Measurements from ENCODE around the gene EHD4. TPM values are rescaled to one million over a fixed set of nuclear protein-coding genes. Genes with fewer than 3 reads are reported as not detected.

The EHD4 gene
- polyA plus RNA-seq, 2 of the 4 experiments (the other 2 are of a cell fraction): 8.2 to 9.0 TPM

- WGBS (ENCODE audit: missing lambda C conversion rate): 70% methylated on average over 9 of the region's 10 CpGs
- Histone ChIP-seq H3K4me1 (peaks cover 40% of the 10 kb centered on the region), H3K9me3 (no peaks in the 10 kb centered on the region), H3K27ac (peak overlapping the region in 1 of 2 experiments; percentile 45; a peak in 1 of 6 replicates), H3K4me2 (peak overlapping the region; percentile 25; the same call in 1 of the 3 replicates), H3K4me3 (no peak overlapping the region)
- ChIA-PET CTCF (interaction anchor here (1.1 kb wide), 2 partner anchors 13 to 113 kb away, joined by 4 read pairs; no protein-coding TSS in a partner anchor), POLR2A (no interaction called here)
- peak; percentile 60 to 66; a peak in 4 of 6 replicates for ATAC-seq
- DNase-seq (ENCODE audit: low read depth in 1 of 2, low spot score in 1 of 2): peak; percentile 24 to 31
- no peak for FAIRE-seq
- TF ChIP-seq USF2 (IDR thresholded peaks at IDR 0.05): peak; percentile 31; the same call in 1 of the 2 replicates
- no peak for TF ChIP-seq KDM5A (IDR thresholded peaks at IDR 0.05)
- 0 out of 2 replicates have a peak, but pooled peaks have one; percentile 39 for TF ChIP-seq MAX (IDR thresholded peaks at IDR 0.05)
Measured at GRCh38 chr15:41917767-41918430, 54.5 kb downstream of the EHD4 start.

DNA sequence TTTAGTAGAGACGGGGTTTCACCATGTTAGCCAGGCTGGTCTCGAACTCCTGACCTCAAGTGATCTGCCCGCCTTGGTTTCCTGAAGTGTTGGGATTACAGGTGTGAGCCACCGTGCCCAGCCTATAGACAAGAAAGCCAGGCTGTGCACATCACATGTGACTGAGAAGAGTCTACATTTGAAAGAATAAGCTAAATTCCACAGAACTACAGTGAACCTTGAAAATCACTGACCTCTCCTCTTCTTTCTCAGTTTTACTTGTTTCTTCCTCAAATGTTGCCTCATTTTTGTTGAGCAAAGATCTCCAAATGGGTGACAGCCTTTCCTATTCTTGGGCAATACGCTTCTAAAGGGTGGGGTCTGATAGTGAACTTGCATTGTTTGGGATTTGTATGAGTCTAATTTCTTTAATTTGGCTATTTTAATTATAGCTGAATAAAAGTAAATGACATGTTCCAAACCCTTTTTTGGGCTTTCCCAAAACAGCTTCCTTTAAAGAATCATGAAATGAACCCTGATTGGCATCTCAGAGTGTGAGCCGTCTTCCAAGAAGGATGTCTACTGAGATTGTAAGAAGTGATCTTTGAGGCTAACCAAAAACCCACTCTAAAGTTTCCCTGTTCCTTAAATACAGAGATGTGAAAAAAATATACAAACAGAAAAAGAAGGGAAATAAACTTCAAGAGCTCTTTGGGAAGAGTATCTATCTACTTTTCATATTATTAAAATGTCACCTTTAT lies 56.9 kb downstream of the EHD4 start:
- no peak for DNase-seq (ENCODE audit: low read depth in 1 of 2, low spot score in 1 of 2)
- CTCF ChIA-PET: interaction anchor here (0.6 to 3.5 kb wide), 4 partner anchors 9 to 312 kb away, joined by 3 to 18 read pairs (median 6); partner anchors contain the start of gene EHD4
- Histone ChIP-seq H3K4me1 (peaks cover 17% of the 10 kb centered on the region), H3K27ac (no peak overlapping the region), H3K9me3 (no peaks in the 10 kb centered on the region), H3K4me2 (no peak overlapping the region), H3K4me3 (no peak overlapping the region)
- POLR2A ChIA-PET: no interaction called here
- 82% methylated on average over 6 of the region's 6 CpGs for WGBS (ENCODE audit: missing lambda C conversion rate)
- no peak for TF ChIP-seq CBX8 (IDR thresholded peaks at IDR 0.05)
- no peak for TF ChIP-seq CBX2 (IDR thresholded peaks at IDR 0.05; ENCODE audit: borderline replicate concordance, low read depth)
- TF ChIP-seq ZSCAN20 (CRISPR knock-in tag; IDR thresholded peaks at IDR 0.05): no peak
- TF ChIP-seq TFCP2L1 (CRISPR knock-in tag; IDR thresholded peaks at IDR 0.05): no peak
- TF ChIP-seq HOXB5 (CRISPR knock-in tag; IDR thresholded peaks at IDR 0.05): no peak
- TF ChIP-seq MAX (IDR thresholded peaks at IDR 0.05): no peak
- TF ChIP-seq ZC3H11A (IDR thresholded peaks at IDR 0.05): no peak
- TF ChIP-seq MAZ (IDR thresholded peaks at IDR 0.05; ENCODE audit: borderline replicate concordance, low read depth, low read length): no peak
- TF ChIP-seq HDAC2 (IDR thresholded peaks at IDR 0.05): no peak
- no peak for TF ChIP-seq JUNB (IDR thresholded peaks at IDR 0.05)
- TF ChIP-seq ESRRA (IDR thresholded peaks at IDR 0.05; ENCODE audit: borderline replicate concordance, low read length): no peak
- no peak for TF ChIP-seq NR3C1 (IDR thresholded peaks at IDR 0.05)
- TF ChIP-seq, protein P1, sequence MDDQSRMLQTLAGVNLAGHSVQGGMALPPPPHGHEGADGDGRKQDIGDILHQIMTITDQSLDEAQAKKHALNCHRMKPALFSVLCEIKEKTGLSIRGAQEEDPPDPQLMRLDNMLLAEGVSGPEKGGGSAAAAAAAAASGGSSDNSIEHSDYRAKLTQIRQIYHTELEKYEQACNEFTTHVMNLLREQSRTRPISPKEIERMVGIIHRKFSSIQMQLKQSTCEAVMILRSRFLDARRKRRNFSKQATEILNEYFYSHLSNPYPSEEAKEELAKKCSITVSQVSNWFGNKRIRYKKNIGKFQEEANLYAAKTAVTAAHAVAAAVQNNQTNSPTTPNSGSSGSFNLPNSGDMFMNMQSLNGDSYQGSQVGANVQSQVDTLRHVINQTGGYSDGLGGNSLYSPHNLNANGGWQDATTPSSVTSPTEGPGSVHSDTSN (IDR thresholded peaks at IDR 0.05): no peak
- TF ChIP-seq, protein P2, sequence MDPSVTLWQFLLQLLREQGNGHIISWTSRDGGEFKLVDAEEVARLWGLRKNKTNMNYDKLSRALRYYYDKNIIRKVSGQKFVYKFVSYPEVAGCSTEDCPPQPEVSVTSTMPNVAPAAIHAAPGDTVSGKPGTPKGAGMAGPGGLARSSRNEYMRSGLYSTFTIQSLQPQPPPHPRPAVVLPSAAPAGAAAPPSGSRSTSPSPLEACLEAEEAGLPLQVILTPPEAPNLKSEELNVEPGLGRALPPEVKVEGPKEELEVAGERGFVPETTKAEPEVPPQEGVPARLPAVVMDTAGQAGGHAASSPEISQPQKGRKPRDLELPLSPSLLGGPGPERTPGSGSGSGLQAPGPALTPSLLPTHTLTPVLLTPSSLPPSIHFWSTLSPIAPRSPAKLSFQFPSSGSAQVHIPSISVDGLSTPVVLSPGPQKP (IDR thresholded peaks at IDR 0.05; ENCODE audit: low read depth, low read length): no peak
- TF ChIP-seq NFE2L2 (conservative IDR thresholded peaks at IDR 0.05; ENCODE audit: low read length): no peak
- no peak for TF ChIP-seq RCOR1 (IDR thresholded peaks at IDR 0.05; ENCODE audit: low read depth, low read length)
- no peak for FAIRE-seq
- ATAC-seq: no peak

- CTCF ChIA-PET: interaction anchor here (3.5 kb wide), 1 partner anchor 10 kb away, joined by 18 read pairs; no protein-coding TSS in a partner anchor
- POLR2A ChIA-PET: no interaction called here
- Histone ChIP-seq H3K27ac (no peak overlapping the region), H3K9me3 (no peaks in the 10 kb centered on the region), H3K4me3 (no peak overlapping the region), H3K4me2 (no peak overlapping the region), H3K4me1 (peaks cover 11% of the 10 kb centered on the region; the same call in 2 of the 3 replicates)
- ATAC-seq (no peak), FAIRE-seq (no peak), DNase-seq (ENCODE audit: low read depth in 1 of 2, low spot score in 1 of 2) (no peak)
- WGBS (ENCODE audit: missing lambda C conversion rate): 94% methylated on average over 5 of the region's 5 CpGs
- TF ChIP-seq HDAC2 (IDR thresholded peaks at IDR 0.05): no peak
- TF ChIP-seq HEYL (CRISPR knock-in tag; IDR thresholded peaks at IDR 0.05): no peak
- TF ChIP-seq EP300 (IDR thresholded peaks at IDR 0.05): no peak
- no peak for TF ChIP-seq JUN (IDR thresholded peaks at IDR 0.05)
- TF ChIP-seq ZFP36 (IDR thresholded peaks at IDR 0.05; ENCODE audit: borderline replicate concordance, partially characterized antibody): no peak
- TF ChIP-seq, protein P3, sequence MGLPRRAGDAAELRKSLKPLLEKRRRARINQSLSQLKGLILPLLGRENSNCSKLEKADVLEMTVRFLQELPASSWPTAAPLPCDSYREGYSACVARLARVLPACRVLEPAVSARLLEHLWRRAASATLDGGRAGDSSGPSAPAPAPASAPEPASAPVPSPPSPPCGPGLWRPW (IDR thresholded peaks at IDR 0.05): no peak
- TF ChIP-seq FOSL2 (IDR thresholded peaks at IDR 0.05): no peak
- TF ChIP-seq FOSL2 (CRISPR knock-in tag; IDR thresholded peaks at IDR 0.05): no peak
- TF ChIP-seq, protein P4, sequence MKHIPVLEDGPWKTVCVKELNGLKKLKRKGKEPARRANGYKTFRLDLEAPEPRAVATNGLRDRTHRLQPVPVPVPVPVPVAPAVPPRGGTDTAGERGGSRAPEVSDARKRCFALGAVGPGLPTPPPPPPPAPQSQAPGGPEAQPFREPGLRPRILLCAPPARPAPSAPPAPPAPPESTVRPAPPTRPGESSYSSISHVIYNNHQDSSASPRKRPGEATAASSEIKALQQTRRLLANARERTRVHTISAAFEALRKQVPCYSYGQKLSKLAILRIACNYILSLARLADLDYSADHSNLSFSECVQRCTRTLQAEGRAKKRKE (CRISPR knock-in tag; IDR thresholded peaks at IDR 0.05; ENCODE audit: low read depth): no peak
- no peak for TF ChIP-seq KDM1A (IDR thresholded peaks at IDR 0.05; ENCODE audit: low read depth)
- TF ChIP-seq, protein P2 (IDR thresholded peaks at IDR 0.05; ENCODE audit: low read depth, low read length): no peak
- TF ChIP-seq HOXB13 (CRISPR knock-in tag; IDR thresholded peaks at IDR 0.05; ENCODE audit: low read depth): no peak
Measured at GRCh38 chr15:41914411-41914810, 57.9 kb downstream of the EHD4 start.

Measured in A549 (cell line).